ENCODE results near the gene MED15. TPM values are rescaled to one million over a fixed set of nuclear protein-coding genes. Genes with fewer than 3 reads are reported as not detected.
A peak's percentile ranks its signal among the peaks of the same experiment; 100 is the strongest.

Gene MED15
- total and polyA plus RNA-seq, 10 donors, result 32.2 to 162 (median 89.7) TPM

DNA sequence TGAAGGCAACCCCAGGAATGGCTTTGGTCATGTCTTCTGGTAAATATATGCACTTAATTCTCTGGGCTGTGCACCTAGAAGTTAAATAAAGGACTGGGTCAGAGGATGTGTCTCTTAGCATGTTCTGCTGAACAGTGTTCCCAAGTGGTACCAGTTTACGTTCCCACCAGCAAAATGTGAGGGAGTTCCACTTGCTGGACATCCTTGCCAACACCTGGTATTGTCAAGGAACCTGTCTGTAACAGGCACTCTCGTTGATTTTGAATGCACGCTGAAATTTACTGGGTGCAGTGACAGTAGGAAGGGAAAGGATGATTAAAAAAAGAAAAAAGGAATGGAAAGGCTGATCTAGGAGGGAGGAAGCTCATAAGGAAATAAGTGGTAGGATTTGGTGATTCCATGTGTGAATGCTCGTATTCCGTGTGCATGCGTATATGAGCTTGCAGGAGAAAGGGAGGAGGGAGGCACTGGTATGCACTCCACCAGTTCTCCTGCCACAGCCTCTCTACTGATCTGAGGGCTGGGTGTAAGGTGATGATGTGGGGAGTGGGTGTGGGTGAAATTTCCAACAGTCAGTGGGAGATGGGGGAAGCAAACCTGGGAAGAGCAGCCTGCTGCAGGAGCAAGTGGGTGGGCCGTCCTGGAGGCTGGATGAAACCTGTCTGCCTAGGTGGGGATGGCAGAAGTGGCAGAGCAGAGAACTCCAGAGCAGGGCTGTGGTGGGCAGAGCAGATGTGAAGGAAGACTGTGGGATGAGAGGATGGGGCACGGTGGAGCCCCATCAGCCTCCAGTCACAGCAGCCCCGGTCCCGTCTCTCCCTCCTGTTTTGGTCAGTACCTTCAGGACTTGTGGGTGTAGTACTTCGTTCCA, 15.0 kb downstream of the MED15 start:
- WGBS, 5 donors, result 75 to 91% (median 84%) methylated on average over 11 of the region's 11 CpGs
- no peaks in the 10 kb centered on the region for H3K9me3 ChIP-seq
- H3K27me3 ChIP-seq (replicated peaks in 1 of 7), result no peaks in the 10 kb centered on the region
- intact Hi-C loops (cut with DNase I; ENCODE audit: low total_unique reads), result no loop called here
- peaks cover 25 to 95% (median 70%) of the 10 kb centered on the region in 6 donors for H3K4me1 ChIP-seq
- no peak for DNase-seq
- peaks cover 0 to 73% (median 25%) of the 10 kb centered on the region in 6 donors for H3K36me3 ChIP-seq
- peak overlapping the region in 3 of 8 donors; percentile 40 to 62 (median 47) for H3K27ac ChIP-seq
- no peak overlapping the region for H3K4me3 ChIP-seq
- TF ChIP-seq, protein P1, sequence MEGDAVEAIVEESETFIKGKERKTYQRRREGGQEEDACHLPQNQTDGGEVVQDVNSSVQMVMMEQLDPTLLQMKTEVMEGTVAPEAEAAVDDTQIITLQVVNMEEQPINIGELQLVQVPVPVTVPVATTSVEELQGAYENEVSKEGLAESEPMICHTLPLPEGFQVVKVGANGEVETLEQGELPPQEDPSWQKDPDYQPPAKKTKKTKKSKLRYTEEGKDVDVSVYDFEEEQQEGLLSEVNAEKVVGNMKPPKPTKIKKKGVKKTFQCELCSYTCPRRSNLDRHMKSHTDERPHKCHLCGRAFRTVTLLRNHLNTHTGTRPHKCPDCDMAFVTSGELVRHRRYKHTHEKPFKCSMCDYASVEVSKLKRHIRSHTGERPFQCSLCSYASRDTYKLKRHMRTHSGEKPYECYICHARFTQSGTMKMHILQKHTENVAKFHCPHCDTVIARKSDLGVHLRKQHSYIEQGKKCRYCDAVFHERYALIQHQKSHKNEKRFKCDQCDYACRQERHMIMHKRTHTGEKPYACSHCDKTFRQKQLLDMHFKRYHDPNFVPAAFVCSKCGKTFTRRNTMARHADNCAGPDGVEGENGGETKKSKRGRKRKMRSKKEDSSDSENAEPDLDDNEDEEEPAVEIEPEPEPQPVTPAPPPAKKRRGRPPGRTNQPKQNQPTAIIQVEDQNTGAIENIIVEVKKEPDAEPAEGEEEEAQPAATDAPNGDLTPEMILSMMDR (IDR thresholded peaks at IDR 0.05 in 8 of 11, conservative IDR thresholded peaks at IDR 0.05 in 3 of 11), result no peak
- no peak for TF ChIP-seq POLR2A (IDR thresholded peaks at IDR 0.05)
- no peak for TF ChIP-seq POLR2AphosphoS5 (IDR thresholded peaks at IDR 0.05)

DNA sequence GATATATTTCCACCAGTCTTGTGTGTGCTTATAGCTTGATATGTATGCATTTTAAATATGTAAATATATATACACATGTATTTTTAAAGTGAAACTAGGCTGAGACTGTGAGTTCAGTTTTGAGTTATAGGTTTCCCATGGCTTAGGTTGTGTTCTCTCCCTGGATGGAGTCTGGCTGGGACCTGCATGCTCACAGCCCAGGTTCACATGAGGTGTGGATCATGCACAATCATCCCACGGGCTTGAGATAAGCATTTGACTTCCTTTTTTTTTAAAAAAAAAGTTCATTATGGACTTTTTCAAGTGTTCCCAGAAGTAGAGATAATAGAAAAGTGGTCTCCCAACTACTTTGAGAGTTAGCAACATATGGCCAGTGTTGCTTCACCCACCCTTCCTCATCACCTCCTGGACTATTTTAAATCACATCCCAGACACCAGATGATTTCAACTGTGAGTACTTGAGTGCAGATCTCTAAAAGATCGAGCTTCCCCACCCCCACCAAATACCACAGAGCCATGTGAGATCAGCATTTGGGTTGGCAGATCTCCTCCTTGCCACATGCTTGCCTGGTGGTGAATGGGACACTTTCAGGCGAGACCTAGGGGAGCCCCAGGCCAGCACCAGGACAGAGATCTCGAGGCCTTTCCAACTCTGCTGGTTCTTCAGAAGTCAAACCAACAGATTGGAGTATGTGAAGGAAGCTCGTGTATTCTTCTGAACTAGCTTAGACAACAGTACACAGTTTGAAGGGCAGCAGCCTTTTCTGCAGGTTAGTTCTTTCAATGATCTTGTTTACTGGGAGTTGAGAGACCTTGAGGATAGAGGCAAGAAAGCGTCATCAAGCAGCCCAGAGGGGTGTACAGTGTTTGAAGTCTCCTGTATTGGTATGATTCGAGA, 15.9 kb downstream of the MED15 start:
- H3K4me1 ChIP-seq, result peaks cover 25 to 95% (median 63%) of the 10 kb centered on the region in 6 donors
- intact Hi-C loops (cut with DNase I; ENCODE audit: low total_unique reads), result no loop called here
- H3K9me3 ChIP-seq, result no peaks in the 10 kb centered on the region
- DNase-seq, result no peak
- no peaks in the 10 kb centered on the region for H3K27me3 ChIP-seq (replicated peaks in 1 of 7)
- peak overlapping the region in 3 of 8 donors; percentile 40 to 62 (median 47) for H3K27ac ChIP-seq
- H3K4me3 ChIP-seq, result no peak overlapping the region
- WGBS, 5 donors, result 44 to 53% (median 52%) methylated on average over 7 of the region's 7 CpGs
- peaks cover 0 to 73% (median 30%) of the 10 kb centered on the region in 6 donors for H3K36me3 ChIP-seq
- TF ChIP-seq POLR2A (IDR thresholded peaks at IDR 0.05), result no peak
- TF ChIP-seq POLR2AphosphoS5 (IDR thresholded peaks at IDR 0.05), result no peak
- TF ChIP-seq, protein P1 (IDR thresholded peaks at IDR 0.05 in 8 of 11, conservative IDR thresholded peaks at IDR 0.05 in 3 of 11), result no peak

DNA sequence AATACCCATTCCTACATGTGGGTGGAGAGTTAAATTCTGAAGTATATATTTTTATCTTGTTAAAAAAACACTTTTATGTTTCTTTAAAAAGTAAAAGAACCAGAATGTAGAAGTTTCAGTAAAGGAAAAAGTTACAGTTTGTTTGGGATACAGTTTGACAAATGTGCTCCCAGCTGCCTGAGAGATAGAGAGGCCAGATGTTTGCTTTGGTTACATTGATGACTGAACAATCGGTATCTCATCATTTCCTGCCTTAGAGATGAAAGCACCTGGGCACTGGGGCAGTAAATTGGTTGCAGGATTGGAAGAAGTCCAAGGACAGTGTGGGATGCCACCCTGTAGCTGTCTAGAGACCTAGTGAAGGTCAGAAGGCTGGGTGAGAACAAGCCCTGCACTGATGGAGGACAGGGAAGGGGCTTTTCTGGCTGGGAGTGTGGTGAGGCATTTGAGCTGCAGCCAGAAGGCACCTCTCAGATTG, 16.6 kb downstream of the MED15 start:
- H3K27ac ChIP-seq, result peak overlapping the region in 3 of 8 donors; percentile 40 to 62 (median 47)
- 4 to 18% (median 6%) methylated on average over 1 of the region's 1 CpG for WGBS, 5 donors
- no peak for TF ChIP-seq POLR2AphosphoS5 (IDR thresholded peaks at IDR 0.05)
- no peak for TF ChIP-seq POLR2A (IDR thresholded peaks at IDR 0.05)
- TF ChIP-seq, protein P1 (IDR thresholded peaks at IDR 0.05 in 8 of 11, conservative IDR thresholded peaks at IDR 0.05 in 3 of 11), result no peak
- no peak for DNase-seq
- H3K4me3 ChIP-seq, result no peak overlapping the region
- intact Hi-C loops (cut with DNase I; ENCODE audit: low total_unique reads), result no loop called here
- H3K9me3 ChIP-seq, result no peaks in the 10 kb centered on the region
- peaks cover 0 to 73% (median 31%) of the 10 kb centered on the region in 6 donors for H3K36me3 ChIP-seq
- H3K27me3 ChIP-seq (replicated peaks in 1 of 7), result no peaks in the 10 kb centered on the region
- H3K4me1 ChIP-seq, result peaks cover 25 to 94% (median 56%) of the 10 kb centered on the region in 6 donors
